HG03045 (cell line): Measurements from ENCODE around the gene BCL11B.

Experiments
- ATAC-seq: cut with Tn5 transposase; IDR thresholded peaks from one replicate; pipeline ENCODE4 v1.9.1; 2021; ENCODE audit warnings: mild to moderate bottlenecking, moderate library complexity; ENCODE audit not compliant: unreplicated experiment

BCL11B gene

DNA sequence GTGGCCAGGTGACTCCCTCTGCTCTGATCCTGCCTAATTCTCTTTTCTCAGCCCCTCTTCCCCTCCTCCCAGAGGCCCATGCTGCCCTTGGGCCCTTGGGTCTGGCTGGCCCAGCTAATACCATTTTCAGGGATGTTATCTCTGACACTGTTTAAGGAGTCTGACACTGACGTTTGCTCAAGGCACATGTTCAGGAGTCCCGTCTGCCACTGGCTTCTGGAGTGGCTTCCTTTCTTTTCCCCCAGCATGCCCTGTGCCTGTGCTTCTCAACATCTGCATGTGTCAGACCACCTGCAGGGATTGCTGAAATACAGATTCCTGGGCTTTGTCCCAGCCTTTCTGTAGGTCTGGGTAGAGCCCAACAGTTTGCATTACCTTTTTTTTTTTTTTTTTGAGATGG lies 128.9 kb downstream of the BCL11B start:
- no peak for ATAC-seq

- ATAC-seq = no peak
These were observed 130.8 kb downstream of the BCL11B start for GRCh38 chr14:99141236-99141635.

DNA sequence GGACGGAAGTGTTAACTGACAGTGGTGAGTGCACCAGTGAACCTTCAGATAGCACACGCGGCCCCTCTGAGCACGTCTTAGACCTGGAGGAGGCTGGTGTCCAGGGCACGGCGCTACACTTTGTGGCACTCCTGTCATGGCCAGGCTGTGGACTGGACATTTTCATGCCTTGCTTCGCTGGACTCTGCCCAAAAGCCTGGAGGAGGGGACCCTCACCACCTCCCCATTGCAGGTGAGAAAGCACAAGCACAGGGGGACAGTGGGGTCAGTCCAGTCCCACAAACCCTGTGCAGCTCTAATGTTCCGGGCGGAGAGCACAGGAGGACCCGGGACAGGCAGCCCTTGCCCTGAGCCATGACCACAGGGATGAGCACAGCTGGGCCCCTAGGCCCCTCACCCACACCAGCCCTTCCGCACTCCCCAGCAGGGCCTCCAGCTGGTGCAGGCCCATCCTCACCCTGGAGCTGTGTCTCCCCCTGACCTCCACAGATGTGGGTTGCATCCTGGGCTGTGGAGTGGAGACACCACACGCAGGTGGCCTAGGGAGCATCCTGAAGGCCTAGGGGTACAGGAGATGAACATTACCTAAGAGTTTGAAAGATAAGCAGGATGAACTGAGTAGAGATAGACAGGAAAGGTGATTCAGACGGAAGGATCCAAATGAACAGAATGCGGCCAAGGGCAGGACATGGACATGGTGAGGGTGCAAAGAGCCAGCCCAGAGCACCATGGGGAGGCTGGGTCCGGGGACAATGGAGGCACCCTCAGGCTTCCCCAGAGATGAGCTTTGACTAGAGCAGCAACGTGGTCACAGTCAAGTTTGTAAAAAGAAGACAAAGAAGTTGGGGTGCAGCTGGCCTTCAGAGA lies 132.8 kb downstream of the BCL11B start:
- no peak for ATAC-seq

DNA sequence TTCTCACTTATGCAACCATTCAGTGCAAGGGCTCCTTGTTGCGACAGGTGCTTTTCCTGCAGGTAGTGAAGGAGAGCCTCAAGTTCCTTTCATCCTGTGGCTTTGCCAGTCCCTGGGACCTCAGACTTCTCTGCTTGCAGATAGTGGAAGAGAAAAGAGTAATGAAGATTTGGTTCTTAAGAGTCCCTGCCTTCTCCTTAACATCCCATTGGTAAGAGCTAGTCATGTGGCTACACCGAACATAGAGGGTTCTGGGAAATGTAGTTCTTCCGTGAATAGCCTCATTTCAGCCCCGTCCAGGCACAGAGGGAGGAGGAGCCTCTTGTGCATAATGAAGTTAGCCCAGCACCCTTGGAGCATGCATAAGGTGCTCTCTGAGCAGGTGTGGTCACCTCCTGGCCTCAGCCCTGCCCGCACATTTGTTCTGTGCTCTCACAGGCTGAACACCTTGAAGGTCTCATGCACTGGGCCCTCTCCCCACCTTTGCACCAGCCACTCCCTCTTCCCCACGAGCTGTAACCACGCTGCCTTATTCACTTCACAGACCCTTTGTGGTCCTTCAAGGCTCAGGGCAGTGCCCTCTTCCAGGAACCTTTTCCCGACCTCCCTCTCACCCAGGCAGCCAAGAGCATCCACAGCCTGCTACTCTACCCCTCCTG lies 134.0 kb downstream of the BCL11B start:
- ATAC-seq = no peak

- no peak for ATAC-seq
These were observed 134.8 kb downstream of the BCL11B start for GRCh38 chr14:99137001-99137700.

DNA sequence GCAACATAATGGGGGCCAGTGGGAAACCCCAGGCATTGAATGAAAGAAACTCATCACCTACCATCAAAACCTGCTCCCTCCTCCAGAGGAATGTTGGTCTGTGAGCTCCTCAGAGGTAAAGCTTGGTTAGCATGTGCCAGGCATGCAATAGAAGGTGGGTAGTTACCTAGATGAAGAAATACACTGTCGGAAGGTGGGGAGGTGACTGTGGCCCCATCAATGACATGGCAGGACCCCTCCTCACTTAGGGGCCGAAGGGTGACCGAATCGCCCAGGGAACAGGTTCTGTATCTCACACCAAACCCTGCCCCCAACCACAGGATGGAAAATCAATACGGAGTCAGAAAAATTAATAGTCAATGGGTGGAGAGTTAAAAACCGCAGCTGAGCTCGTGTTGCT lies 135.6 kb downstream of the BCL11B start:
- no peak for ATAC-seq

- no peak for ATAC-seq
These were observed 136.0 kb downstream of the BCL11B start for GRCh38 chr14:99136047-99136400.

GRCh38 chr14:99134516-99135046 lies 137.4 kb downstream of the BCL11B start:
- no peak for ATAC-seq

- no peak for ATAC-seq
These were observed 138.1 kb downstream of the BCL11B start for GRCh38 chr14:99133636-99134515.

- ATAC-seq = no peak
These were observed 139.0 kb downstream of the BCL11B start for GRCh38 chr14:99132821-99133635.

- ATAC-seq = no peak
These were observed 140.2 kb downstream of the BCL11B start for GRCh38 chr14:99131632-99132271.

DNA sequence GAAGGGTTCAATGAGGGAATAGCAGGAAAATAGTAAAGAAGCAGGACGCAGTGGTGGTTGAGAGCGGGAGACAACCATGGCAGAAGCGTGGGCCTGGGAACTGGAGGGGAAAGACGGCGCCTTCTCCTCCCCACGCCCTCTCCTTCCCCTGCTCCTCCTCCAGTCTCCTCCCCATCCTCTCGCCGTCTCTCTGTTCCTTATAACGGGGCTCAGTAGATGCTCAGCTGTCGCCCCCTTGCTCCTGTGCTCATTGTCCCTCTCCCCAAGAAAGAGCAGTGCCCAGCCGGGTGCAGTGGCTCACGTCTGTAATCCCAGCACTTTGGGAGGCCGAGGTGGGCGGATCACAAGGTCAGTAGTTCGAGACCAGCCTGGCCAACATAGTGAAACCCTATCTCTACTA lies 142.0 kb downstream of the BCL11B start:
- ATAC-seq = no peak

DNA sequence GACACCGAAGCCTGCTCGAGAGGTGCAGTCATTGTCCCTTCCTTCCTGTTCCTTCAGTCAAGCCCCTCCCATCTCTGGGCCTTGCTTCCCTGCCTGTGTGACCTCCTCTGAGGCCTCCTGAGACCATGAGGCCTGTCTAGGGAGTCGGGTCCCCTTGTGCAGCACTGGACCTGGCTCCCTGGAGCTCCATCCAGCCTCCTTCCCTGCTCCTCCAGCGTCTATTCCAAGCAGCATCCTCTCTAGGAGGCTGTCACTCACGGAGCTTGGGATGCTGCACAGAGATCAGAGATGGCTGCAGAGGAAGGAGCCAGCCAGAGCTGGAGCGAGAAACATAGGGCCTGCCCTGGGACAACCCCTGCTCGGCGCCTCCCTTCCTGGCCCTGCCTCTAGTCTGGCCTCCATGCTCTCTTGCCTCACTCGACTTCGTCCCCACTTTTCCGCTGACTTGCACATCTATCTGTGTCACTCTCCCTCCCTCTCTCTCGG lies 142.7 kb downstream of the BCL11B start:
- no peak for ATAC-seq

DNA sequence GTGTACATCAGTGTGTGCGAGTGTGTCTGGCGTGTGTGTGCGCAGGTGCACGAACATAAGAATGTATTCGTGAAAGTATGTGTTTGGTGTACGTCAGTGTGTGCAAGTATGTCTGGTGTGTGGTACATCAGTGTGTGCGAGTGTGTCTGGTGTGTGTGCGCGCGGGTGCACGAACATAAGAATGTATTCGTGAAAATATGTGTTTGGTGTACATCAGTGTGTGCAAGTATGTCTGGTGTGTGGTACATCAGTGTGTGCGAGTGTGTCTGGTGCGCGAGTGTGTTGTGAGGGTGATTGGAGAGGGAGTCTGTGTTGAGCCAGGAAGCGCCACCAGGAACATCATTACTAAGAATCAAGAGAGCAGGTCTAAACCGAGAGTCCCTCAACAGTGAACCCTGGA lies 143.8 kb downstream of the BCL11B start:
- ATAC-seq = no peak

- no peak for ATAC-seq
These were observed 144.3 kb downstream of the BCL11B start for GRCh38 chr14:99127651-99128167.

DNA sequence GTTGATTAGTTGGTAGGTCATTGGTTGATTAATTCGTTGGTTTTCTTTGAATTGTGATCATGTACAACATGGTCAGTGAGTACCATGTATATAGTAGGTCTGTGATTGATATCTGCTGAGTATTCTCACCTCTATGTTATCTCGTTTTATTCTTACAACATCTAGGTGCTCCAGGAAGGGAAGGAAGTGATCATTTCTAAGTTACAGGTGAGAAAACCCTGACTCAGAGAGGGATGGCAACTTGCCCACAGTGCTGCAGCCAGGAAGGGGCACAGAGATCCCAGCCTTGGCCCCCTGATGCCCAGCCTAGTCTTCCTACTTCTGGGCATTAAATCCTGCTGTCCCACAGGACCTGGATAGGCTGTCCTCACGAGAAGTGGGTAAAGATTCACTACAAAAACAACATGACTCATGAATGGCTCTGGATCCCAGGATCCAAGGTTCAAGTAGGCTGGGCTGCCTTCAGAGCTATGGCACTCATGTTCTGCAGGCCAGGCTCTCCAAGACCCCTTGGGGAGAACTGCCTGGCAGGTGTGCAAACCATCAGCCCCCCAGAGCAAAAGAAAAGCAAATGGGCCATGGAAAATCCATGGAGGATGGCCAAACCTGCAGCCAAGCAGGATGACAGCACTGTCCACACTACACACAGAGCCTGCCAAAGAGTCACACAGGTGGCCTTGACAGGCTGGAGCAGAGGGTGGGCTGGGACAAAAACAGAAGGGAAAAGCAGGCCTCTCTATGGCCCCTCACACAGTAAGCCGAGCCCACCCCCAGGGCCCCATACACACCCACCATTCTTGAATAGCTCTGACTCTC lies 146.2 kb downstream of the BCL11B start:
- no peak for ATAC-seq

- ATAC-seq = no peak
These were observed 146.9 kb downstream of the BCL11B start for GRCh38 chr14:99125113-99125512.

- no peak for ATAC-seq
These were observed 147.4 kb downstream of the BCL11B start for GRCh38 chr14:99124482-99125105.
